Endothelial cell of umbilical vein (primary cell): Measurements from ENCODE around the gene GYG1. TPM values are rescaled to one million over a fixed set of nuclear protein-coding genes. Genes with fewer than 3 reads are reported as not detected.

ENCODE experiments used
- BruUV-seq: library from RNA; stranded (reverse); fragments of 400-500 nt; replicated peaks from 2 replicates; lab custom pipeline; 2021; lab: Mats Ljungman, UMichigan
- CTCF ChIA-PET: fragments of 300-600, 350-600 bp; sonication (Branson Sonifier 250); formaldehyde crosslinking; loops from one replicate; lab custom pipeline; 2021; ENCODE audit warnings: antibody characterized with exemption, inconsistent platforms; lab: Charles Lee
- POLR2A ChIA-PET: fragments of 300-600, 350-600 bp; sonication (Branson Sonifier 250); formaldehyde crosslinking; loops from one replicate; lab custom pipeline; 2021; ENCODE audit warnings: antibody characterized with exemption, inconsistent platforms; lab: Charles Lee
- DNase-seq: peaks from one replicate; pipeline ENCODE4 v3.0.0-alpha.2; 2011; ENCODE audit warnings: low read depth, low spot score
- FAIRE-seq: peaks from 2 replicates; lab custom pipeline; 2011; peaks lifted over from hg19 to GRCh38; lab: Jason Lieb, UNC
- H2AFZ ChIP-seq: 2 replicates; pipeline ENCODE4 v1.6.0; 2012; ENCODE audit warnings: low read depth, low read length, control low read depth, inconsistent platforms
- H3K27ac ChIP-seq: 2 replicates; pipeline ENCODE4 v1.5.1; 2011; ENCODE audit warnings: low read depth, mild to moderate bottlenecking, control low read depth, low read length, moderate library complexity; ENCODE audit not compliant: insufficient read depth
- H3K27me3 ChIP-seq, 2 experiments: 2 replicates each; pipeline versions ENCODE4 v1.6.0 to v1.6.1; 2011; ENCODE audit warnings: low read length in 2 of 2, mixed read lengths in 1 of 2; ENCODE audit not compliant: control insufficient read depth in 2 of 2, insufficient read depth in 2 of 2
- H3K36me3 ChIP-seq, 2 experiments: 2 replicates in 1 of 2; 3 replicates in 1 of 2; pipeline ENCODE4 v1.5.1; 2011; ENCODE audit warnings: low read length in 2 of 2, mild to moderate bottlenecking in 1 of 2, moderate library complexity in 1 of 2; ENCODE audit not compliant: control insufficient read depth in 2 of 2, insufficient read depth in 2 of 2; ENCODE audit errors: extremely low read depth in 1 of 2
- H3K4me1 ChIP-seq: 3 replicates; pipeline ENCODE4 v1.5.1; 2011; ENCODE audit warnings: mild to moderate bottlenecking, low read length; ENCODE audit not compliant: control insufficient read depth, insufficient read depth; ENCODE audit errors: extremely low read depth
- H3K4me2 ChIP-seq: 2 replicates; pipeline ENCODE4 v1.6.1; 2011; ENCODE audit warnings: low read length, control low read depth, mixed read lengths; ENCODE audit not compliant: insufficient read depth
- H3K4me3 ChIP-seq, 3 experiments: fragments of 200-600 bp in 1 of 3; sonication (generic), shearing (Covaris generic) in 1 of 3; replicated peaks in 1 of 3; 2 replicates each; pipeline ENCODE4 v1.5.1; 2011 to 2016; ENCODE audit warnings: control low read depth in 3 of 3, low read length in 3 of 3, mild to moderate bottlenecking in 2 of 3, inconsistent platforms in 1 of 3, low read depth in 1 of 3, moderate library complexity in 1 of 3; ENCODE audit not compliant: insufficient read depth in 1 of 3
- H3K79me2 ChIP-seq: 2 replicates; pipeline ENCODE4 v1.6.0; 2012; ENCODE audit warnings: low read length, inconsistent platforms; ENCODE audit not compliant: control insufficient read depth, insufficient read depth
- H3K9ac ChIP-seq: replicated peaks from 2 replicates; pipeline ENCODE3; 2011; ENCODE audit warnings: low read length, control low read depth; ENCODE audit not compliant: insufficient read depth; ENCODE audit errors: extremely low read depth
- H3K9me1 ChIP-seq: replicated peaks from 3 replicates; pipeline ENCODE4 v1.6.0; 2011; ENCODE audit warnings: mild to moderate bottlenecking, low read length; ENCODE audit not compliant: control insufficient read depth, insufficient read depth; ENCODE audit errors: extremely low read depth
- H3K9me3 ChIP-seq: replicated peaks from 2 replicates; pipeline ENCODE4 v1.5.1; 2012; ENCODE audit warnings: low read length, inconsistent platforms; ENCODE audit not compliant: control insufficient read depth, insufficient read depth
- H4K20me1 ChIP-seq: replicated peaks from 2 replicates; pipeline ENCODE3; 2011; ENCODE audit warnings: mild to moderate bottlenecking, low read length; ENCODE audit not compliant: control insufficient read depth, insufficient read depth; ENCODE audit errors: extremely low read depth
- EZH2 ChIP-seq: IDR thresholded peaks from 2 replicates; pipeline ENCODE4 v1.6.1; 2012; ENCODE audit warnings: borderline replicate concordance, low read depth, mild to moderate bottlenecking, moderate library complexity, low read length, inconsistent platforms; ENCODE audit not compliant: severe bottlenecking
- FOS ChIP-seq: IDR thresholded peaks from 2 replicates; pipeline ENCODE4 v1.6.1; 2011; ENCODE audit warnings: mild to moderate bottlenecking, low read length, moderate library complexity, borderline replicate concordance; ENCODE audit not compliant: insufficient read depth
- JUN ChIP-seq: IDR thresholded peaks from 2 replicates; pipeline ENCODE4 v1.6.1; 2011; ENCODE audit warnings: borderline replicate concordance, low read depth; ENCODE audit not compliant: insufficient read length, insufficient read depth
- MYC ChIP-seq: IDR thresholded peaks from one replicate; pipeline ENCODE4 v1.6.1; 2011; ENCODE audit warnings: mild to moderate bottlenecking, low read depth, low read length
- POLR2A ChIP-seq: IDR thresholded peaks from 2 replicates; pipeline ENCODE4 v1.6.1; 2012; ENCODE audit warnings: low read depth, mild to moderate bottlenecking, control low read depth, low read length
- POLR2AphosphoS5 ChIP-seq: IDR thresholded peaks from 2 replicates; pipeline ENCODE4 v1.6.1; 2012; ENCODE audit warnings: low read depth, mild to moderate bottlenecking, control low read depth, low read length, moderate library complexity; ENCODE audit not compliant: insufficient read depth
- dilution Hi-C: fragments of 300-500 bp; cut with MboI; formaldehyde crosslinking; loops from one replicate; pipeline ENCODE4 v1.15.0; 2019; ENCODE audit warnings: low sequenced_read_pairs; ENCODE audit not compliant: extremely low pct_ligation_motif_present
- intact Hi-C: fragments of 100-400 bp; cut with micrococcal nuclease; formaldehyde crosslinking; loops from one replicate; pipeline ENCODE4 v1.10.0; 2022
- polyA plus RNA-seq, 4 experiments: library from polyadenylated mRNA; depleted of rRNA in 3 of 4; stranded (reverse) in 3 of 4; unstranded in 1 of 4; fragments of >200 nt; gene quantifications; 2 replicates each; pipeline versions ENCODE4 v1.2.1 to v1.2.3, GENCODE V29; 2011 to 2012; ENCODE audit warnings: missing spikeins in 1 of 4
- total RNA-seq: library from RNA; stranded (reverse); gene quantifications from 2 replicates; pipeline ENCODE4 v1.2.3, GENCODE V29; 2021
- TF ChIP-seq, protein P1 (sequence below), 2 donors: IDR thresholded peaks; 1 replicate in 1 of 2; 2 replicates in 1 of 2; pipeline ENCODE4 v1.5.1; 2011; ENCODE audit warnings: low read length in 2 of 2, mild to moderate bottlenecking in 2 of 2, moderate library complexity in 2 of 2, control low read depth in 1 of 2, inconsistent platforms in 1 of 2, low read depth in 1 of 2; ENCODE audit not compliant: insufficient read depth in 1 of 2; ENCODE audit errors: extremely low read depth in 1 of 2
- TF ChIP-seq, protein P2 (sequence below): IDR thresholded peaks from 2 replicates; pipeline ENCODE4 v1.6.1; 2011; ENCODE audit not compliant: insufficient read depth, insufficient read length

The GYG1 gene
- total and polyA plus RNA-seq, 2 donors (not counting 3 experiments of a cell fraction or from before 2014, with no cell fraction given) = 24.7 to 58.5 TPM

DNA sequence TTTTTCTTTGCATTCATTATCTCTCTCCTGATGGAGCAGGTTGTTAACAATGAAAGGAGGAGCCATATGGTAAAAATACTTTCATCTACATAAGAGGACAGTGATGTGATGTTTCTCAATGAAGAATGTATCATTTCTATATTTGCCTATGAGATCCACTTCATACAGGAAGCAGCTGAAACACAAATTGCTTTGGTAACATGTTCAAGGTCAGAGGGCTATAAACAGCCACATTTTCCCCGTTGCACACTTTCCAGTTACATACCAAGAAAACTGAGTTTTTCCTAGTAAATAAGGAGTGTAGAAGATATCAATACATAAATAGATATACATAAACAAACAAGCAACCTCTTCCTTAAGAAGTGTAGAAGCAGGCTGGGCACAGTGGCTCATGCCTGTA lies 32.6 kb upstream of the GYG1 start:
- dilution Hi-C loops (no loop called here), intact Hi-C loops (loop anchor here (10.0 kb wide), 2 partner anchors 126 to 416 kb away; partner anchors contain the start of genes HLTF and TM4SF1)
- Histone ChIP-seq H3K4me3 (no peak overlapping the region), H3K9me3 (no peaks in the 10 kb centered on the region), H3K9me1 (no peaks in the 10 kb centered on the region), H4K20me1 (no peaks in the 10 kb centered on the region), H3K27ac (no peak overlapping the region), H3K9ac (no peak overlapping the region), H3K79me2 (no peaks in the 10 kb centered on the region), H3K4me1 (peaks cover 6% of the 10 kb centered on the region), H2AFZ (no peak overlapping the region), H3K4me2 (no peak overlapping the region), H3K36me3 (no peaks in the 10 kb centered on the region), H3K27me3 (no peaks in the 10 kb centered on the region)
- FAIRE-seq (no peak), DNase-seq (peak; percentile 24)
- CTCF ChIA-PET = interaction anchor here (1.4 kb wide), 1 partner anchor 162 kb away, joined by 5 read pairs; no protein-coding TSS in a partner anchor
- TF ChIP-seq EZH2 (no peak), FOS (no peak), JUN (no peak), POLR2AphosphoS5 (no peak), POLR2A (no peak), MYC (no peak)
- TF ChIP-seq, protein P1, sequence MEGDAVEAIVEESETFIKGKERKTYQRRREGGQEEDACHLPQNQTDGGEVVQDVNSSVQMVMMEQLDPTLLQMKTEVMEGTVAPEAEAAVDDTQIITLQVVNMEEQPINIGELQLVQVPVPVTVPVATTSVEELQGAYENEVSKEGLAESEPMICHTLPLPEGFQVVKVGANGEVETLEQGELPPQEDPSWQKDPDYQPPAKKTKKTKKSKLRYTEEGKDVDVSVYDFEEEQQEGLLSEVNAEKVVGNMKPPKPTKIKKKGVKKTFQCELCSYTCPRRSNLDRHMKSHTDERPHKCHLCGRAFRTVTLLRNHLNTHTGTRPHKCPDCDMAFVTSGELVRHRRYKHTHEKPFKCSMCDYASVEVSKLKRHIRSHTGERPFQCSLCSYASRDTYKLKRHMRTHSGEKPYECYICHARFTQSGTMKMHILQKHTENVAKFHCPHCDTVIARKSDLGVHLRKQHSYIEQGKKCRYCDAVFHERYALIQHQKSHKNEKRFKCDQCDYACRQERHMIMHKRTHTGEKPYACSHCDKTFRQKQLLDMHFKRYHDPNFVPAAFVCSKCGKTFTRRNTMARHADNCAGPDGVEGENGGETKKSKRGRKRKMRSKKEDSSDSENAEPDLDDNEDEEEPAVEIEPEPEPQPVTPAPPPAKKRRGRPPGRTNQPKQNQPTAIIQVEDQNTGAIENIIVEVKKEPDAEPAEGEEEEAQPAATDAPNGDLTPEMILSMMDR (IDR thresholded peaks at IDR 0.05; ENCODE audit: extremely low read depth in 1 of 2, insufficient read depth in 1 of 2, low read depth in 1 of 2, low read length in 2 of 2) = no peak
- TF ChIP-seq, protein P2, sequence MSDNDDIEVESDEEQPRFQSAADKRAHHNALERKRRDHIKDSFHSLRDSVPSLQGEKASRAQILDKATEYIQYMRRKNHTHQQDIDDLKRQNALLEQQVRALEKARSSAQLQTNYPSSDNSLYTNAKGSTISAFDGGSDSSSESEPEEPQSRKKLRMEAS = no peak
- POLR2A ChIA-PET = no interaction called here
- BruUV-seq = no TSS peak
